NCI-H2171 (cell line): ENCODE results near the gene CCNF.
"Not testable (repeated sequence)": the region's sequence is repeated elsewhere in the genome, so short reads cannot be mapped to it uniquely, and the experiment has no call there.

Experiments used
- DNase-seq: peaks from one replicate; lab custom pipeline; 2025; lab: John Stamatoyannopoulos, UW

The CCNF gene, protein sequence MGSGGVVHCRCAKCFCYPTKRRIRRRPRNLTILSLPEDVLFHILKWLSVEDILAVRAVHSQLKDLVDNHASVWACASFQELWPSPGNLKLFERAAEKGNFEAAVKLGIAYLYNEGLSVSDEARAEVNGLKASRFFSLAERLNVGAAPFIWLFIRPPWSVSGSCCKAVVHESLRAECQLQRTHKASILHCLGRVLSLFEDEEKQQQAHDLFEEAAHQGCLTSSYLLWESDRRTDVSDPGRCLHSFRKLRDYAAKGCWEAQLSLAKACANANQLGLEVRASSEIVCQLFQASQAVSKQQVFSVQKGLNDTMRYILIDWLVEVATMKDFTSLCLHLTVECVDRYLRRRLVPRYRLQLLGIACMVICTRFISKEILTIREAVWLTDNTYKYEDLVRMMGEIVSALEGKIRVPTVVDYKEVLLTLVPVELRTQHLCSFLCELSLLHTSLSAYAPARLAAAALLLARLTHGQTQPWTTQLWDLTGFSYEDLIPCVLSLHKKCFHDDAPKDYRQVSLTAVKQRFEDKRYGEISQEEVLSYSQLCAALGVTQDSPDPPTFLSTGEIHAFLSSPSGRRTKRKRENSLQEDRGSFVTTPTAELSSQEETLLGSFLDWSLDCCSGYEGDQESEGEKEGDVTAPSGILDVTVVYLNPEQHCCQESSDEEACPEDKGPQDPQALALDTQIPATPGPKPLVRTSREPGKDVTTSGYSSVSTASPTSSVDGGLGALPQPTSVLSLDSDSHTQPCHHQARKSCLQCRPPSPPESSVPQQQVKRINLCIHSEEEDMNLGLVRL

DNA sequence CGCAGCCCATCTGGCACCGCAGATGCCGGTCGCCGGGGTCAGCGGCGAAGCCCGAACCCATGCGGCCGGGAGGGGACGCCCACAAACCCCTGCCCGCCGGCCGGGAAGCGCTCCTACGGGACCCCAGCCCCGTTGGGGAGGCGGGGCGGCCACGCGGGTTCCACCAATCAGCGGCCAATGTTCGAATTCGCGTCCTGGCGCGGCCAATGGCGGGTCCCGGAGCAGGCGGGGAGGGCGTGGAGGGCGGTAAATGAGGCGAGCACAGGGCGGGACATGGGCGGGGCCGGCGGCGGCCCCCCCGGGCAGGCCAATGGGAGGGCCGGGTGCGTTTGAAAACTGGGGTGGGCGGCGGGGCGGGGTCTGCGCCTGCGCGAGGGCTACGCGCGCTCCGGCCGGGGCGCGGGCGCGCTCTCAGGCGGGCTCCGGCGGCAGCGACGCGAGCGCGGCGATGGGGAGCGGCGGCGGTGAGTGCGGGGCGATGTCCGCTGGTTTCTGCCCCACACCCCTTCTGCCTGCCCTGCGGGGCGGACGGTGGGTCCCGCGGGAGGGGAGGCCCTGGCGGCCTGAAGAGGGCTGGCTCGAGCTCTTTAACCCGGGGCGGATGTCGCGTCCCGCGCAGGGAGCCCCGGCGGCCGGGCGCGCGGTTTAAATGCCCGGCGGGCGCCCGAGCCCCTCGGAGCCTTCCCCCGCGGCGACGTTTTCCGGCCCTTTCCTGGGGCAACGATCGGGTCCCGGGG is at the start of gene CCNF:
Gene CCNF (plus strand): TSS at position 414 of the 737 bp plus-strand sequence. CDS start 35 bp downstream, at position 449.
- DNase-seq: peak; percentile 96

DNA sequence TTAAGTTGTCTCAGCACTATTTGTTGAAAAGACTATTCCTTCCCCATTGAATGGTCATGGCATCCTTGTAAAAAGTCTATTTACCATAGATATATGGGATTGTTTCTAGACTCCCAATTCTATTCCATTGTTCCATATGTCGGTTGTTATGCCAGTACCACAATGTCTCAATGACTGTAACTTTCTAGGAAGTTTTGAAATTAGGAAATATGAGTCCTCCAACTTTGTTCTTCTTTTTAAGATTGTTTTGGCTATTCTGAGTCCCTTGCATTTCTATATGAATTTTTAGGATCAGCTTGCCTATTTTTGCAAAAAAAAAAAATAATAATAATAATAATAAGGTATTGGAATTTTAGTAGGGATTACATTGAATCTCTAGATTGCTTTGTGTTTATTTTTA is 45.7 kb upstream of the CCNF start:
- DNase-seq: no peak

DNA sequence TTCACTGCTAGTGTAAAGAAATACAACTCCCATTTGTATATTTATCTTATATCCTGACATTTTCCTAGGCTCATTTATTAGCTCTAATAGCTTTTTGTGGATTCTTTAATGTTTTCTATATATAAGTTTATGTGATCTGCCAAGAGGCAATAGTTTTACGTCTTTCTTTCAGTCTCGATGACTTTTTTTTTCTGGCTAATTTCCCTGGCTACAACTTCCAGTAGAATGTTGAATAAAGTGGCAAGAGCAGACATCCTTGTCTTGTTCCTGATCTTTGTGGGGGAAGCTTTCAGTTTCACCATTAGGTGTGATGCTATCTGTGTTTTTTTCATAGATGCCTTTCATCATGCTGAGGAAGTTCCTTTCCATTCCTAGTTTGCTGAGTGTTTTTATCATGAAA is 44.8 kb upstream of the CCNF start:
- DNase-seq: no peak

DNA sequence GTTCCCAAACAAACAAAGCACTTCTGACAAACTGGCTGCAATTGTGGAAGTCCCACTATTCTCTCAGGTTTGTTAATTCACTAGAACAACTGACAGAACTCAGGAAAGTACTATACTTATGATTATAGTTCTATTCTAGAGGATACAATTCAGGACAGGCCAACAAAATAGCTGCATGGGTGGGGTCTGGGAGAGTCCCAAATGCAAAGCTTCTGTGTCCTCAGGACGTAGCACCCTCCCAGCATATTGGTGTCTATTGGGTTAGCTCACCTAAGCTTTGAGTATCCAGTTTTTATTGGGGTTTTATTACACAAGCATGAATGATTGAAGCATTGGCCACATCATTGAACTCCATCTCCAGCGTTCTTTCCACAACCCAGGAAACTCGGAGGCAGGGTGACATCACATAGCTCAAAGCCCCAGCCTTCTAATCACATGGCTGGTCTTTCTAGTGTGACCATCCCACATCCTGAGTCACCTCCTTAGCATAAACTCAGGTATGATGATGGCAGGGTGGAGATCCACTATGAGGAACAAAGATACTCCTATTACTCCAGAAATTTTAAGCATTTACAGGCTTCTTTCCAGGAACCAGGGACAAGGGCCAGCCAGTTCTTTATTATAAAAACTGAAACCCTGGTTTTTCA is 43.9 kb upstream of the CCNF start:
- no peak for DNase-seq

DNA sequence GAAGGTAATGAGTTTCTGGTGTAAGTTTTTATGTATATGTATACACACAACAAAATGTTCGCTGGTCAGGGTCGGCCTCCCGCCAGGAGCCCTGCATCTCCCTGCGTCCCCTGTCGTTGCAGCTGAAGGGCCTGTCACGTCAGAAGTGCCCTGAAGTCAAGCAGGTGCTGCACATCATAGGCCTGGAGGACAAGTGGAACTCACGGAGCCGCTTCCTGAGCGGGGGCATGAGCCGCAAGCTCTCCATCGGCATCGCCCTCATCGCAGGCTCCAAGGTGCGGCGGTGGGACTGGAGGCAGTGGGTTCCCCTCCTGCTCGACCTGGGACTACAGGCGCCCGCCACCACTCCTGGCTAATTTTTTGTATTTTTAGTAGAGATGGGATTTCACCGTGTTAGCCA is 43.3 kb upstream of the CCNF start:
- DNase-seq: not testable (repeated sequence)

DNA sequence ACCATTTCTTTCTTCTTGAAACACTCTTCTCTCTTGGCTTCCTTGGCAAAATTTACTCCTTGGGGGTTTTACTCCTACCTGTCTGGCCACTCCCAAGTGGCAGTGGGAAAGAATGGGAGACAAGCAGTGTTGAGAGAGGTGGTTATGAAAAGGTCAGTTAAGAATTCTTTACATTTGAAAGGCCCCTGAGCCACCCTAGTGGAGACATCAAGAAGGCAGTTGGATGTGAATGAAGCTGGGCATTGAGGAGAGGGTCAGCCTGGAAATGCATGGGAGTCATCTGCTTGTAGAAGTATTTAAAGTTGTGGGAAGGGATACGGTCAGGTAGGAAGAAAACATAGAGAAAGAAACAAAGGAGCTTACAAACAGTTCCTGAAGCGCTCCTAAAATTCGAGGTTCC is 42.3 kb upstream of the CCNF start:
- no peak for DNase-seq

DNA sequence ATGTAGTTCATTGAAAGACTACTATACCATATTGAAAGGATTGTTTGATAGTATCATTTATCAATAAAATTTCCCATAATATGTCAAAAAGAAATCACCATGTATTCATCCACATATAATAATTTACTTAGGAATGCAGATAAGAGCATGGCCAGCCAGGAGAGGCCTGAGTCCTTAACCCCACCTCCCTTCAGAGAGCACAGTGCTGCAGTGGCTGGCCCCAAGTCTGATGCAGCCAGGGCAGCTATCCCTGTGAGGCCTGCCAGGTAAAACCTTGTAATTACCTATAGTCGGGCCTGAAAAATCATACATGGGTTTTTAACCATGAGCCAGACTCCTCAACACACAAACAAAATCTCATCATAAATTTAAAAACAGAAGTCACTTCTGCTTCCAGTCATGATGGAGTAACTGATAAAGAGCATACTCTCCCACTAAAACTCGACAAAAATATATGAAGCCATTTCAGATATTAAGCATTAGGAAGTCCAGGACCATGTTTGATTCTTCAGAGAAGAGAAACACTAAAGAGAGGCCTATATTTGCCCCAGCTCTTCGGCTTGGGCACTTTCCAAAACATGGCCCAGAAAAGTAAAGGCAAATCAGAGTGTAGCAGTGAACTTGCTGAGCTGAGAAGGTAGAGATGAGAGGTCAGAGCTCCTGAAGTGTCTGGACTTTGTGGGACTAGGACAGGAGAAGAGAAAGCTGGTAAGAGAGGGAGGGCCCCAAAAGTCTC is 40.9 kb upstream of the CCNF start:
- DNase-seq: no peak

DNA sequence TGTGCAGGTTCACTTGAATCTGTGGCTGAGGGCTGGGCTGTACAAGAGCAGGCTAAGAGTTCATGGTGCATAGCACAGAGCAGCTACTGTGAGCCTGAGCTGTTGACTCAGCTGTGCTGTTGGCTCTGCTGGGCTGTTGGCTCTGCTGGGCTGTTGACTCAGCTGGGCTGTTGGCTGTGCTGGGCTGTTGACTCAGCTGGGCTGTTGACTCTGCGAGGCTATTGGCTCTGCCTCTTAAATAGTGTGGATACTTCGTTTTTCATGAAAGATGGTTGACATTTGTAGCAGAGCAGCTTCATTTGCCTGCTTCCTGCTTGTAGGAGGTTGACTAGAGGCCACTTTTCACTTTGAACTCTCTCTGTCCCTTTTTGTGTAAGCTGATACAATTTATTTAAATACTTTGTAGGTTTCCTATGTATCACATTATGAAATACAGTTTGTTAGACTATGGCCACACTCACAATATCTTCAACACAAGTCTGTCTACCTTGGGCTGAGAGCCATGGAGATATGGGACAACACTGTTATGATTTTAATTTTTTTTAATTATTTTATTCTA is 40.3 kb upstream of the CCNF start:
- DNase-seq: no peak

DNA sequence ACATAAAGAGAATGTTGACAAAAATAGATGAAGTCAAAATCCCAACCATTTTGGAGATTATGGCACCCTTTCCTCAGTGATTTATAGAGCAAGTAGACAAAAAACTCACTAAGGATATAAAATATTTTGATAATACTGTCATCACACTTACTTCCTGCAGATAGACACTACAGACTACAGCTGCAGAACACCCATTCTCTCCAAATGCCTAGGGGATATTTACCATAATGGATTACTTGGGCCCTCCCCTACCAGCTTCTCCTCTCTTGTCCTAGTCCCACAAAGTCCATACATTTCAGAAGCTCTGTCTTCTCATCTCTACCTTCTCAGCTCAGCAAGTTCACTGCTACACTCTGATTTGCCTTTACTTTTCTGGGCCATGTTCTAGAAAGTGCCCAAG is 37.2 kb upstream of the CCNF start:
- DNase-seq: no peak

DNA sequence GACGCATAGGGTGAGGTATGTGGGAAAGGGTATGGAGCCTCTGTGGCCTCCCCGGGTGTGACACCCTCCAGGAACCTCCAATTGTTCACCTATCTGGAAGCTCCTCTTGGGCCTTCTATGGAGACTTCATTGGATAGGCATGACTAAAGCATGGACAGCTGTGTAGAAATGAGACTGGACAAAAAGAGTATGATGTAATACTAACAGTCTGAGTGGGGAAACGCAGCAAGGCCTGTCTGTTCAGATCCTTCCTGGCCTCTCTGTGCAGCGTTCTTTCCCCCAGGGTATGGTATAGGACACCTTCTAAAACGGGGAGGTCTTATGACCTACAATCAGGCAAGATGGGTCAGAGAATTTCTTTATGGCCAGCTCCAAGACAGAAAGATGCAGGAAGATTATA is 30.7 kb upstream of the CCNF start:
- no peak for DNase-seq

DNA sequence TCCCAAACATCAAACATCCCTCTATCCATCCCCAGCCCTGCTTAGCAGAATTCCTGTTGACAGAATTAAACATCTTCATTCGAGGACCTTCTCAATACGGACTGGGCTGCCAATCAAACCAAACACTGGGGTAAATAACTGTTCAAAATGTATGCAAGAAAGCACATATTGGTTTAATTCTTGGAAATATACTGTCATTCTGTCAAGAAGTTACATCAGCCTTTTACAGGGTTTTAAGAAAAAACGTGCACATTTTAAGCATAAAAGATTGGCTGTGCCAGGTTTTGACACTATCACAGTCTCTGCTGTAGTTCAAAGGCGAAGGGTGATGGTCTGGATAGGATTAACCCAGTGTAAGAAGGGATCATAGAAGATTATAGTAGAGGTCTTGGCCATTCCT is 25.1 kb upstream of the CCNF start:
- no peak for DNase-seq

DNA sequence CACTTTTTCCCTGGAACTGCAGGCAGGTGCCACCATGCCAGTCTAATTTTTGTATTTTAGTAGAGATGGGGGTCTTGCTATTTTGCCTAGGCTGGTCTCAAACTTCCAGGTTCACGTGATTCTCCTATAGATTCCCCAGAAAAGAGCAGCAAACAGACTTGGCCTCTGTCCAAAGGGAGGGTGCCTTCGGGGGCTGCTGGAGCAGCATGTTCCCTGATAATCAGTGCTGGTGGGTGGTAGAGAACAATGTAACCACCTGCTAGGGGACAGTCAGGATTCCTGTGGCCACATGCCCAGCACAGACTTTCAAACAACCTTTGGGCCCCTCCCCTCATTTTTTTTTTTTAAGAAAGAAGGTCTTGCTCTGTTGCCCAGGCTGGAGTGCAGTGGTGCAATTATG is 14.2 kb upstream of the CCNF start:
- no peak for DNase-seq

DNA sequence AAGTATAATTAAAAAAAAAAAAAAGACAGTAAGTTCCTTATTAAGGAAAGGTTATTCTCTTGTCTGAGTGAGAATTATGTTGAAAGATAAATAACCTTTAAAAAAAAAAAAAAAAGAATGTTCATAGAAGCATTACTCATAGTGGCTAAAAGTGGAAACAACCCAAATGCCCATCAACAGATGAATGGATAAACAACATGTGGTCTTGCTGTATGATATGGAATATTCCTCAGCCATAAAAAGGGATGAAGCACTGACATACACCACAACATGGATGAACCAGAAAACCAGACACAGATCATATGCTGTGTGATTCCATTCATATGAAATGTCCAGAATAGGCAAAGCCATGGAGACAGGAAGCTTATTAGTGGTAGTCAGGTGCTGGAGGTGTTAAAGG is 9.2 kb upstream of the CCNF start:
- no peak for DNase-seq

DNA sequence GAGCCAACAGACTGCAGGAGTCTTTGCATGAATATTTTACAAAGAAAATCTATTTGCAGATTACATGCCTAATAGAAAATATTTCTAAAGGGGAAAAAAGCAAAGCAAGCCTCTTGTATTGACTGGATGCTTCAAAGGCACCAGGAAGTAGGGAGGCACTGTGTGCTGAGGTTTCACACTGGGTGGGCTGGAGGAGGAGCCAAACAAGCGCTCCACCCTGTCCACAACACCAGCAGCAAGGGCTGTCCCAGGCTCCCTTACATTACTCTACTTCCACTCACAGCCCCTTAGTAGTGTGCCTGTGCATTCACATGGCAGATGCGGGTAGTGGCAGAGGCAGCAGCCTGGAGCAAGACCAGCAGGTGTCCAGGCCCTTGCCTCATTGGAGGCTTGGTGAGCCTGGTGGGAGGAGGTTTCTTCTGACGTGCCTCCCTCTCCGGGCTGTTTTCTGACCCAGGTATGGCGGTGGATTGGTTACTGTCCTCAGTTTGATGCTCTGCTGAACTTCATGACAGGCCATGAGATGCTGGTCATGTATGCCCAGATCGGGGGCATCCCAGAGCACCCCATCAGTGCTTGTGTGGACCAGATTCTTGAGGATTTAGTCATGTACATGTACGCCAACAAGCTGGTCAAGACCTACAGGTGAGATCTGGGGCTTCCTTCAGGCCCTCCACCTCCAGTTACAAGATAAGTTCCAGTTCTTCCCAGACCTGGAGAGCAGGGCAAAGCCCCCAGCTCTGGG is 7.0 kb upstream of the CCNF start:
- no peak for DNase-seq

DNA sequence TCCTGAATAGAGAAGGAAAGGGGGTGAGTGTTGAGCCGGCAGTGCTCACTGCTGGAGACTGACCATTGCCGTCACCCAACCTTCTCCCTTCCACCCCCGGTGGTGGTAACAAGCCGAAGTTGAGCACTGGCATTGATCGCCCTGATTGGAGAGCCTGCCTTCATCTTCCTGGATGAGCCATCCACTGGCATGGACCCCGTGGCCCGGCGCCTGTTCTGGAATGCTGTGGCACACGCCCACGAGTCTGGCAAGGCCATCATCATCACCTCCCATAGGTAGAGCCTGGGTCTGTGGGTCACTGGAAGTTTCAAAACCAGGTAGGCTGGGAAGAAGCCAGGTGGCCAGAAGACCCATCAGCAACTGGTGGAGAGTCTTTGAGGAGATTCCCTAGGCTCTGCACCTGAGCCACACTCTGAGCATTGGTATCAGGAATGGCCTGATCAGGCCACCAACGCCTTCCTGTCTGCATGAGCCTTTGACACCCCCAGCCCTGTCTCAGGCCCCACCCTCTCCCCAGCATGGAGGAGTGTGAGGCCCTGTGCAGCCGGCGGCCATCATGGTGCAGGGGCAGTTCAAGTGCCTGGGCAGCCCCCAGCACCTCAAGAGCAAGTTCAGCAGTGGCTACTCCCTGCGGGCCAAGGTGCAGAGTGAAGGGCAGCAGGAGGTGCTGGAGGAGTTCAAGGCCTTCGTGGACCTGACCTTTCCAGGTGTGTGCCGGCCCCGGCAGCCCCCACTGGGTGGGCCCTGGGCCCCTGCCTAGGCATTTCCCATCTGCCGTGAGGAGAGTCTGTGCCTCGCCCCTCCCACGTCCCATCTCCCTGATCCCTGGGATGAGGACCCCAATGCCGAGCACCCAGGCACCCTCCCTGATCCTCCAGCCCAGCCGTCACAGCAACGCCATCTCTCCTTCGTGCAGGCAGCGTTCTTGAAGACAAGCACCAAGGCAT is 4.9 kb upstream of the CCNF start:
- DNase-seq: no peak

DNA sequence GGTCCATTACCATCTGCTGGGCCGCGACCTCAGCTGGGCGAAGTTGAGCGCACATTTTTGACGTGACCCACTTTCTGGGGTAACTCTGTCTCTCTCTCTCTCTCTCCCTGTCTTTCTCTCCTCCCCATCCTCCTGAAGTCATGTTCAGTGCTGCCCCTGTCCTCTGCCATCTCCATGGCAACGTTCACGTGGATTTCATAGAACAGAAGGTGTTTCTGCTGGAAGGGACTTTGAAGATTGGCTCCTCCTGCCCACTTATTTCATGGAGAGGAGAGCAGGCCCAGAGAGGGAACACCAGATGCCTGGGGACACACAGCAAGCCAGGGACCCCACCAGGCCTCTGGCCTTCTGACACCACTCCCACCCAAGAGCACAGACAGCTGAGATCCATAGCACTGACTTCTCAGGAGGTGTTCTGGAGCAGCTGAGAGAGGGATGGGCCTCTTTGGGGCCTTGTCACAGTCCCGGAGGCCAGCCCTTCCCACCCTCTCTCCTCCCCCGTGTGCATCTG is 4.2 kb upstream of the CCNF start:
- no peak for DNase-seq

DNA sequence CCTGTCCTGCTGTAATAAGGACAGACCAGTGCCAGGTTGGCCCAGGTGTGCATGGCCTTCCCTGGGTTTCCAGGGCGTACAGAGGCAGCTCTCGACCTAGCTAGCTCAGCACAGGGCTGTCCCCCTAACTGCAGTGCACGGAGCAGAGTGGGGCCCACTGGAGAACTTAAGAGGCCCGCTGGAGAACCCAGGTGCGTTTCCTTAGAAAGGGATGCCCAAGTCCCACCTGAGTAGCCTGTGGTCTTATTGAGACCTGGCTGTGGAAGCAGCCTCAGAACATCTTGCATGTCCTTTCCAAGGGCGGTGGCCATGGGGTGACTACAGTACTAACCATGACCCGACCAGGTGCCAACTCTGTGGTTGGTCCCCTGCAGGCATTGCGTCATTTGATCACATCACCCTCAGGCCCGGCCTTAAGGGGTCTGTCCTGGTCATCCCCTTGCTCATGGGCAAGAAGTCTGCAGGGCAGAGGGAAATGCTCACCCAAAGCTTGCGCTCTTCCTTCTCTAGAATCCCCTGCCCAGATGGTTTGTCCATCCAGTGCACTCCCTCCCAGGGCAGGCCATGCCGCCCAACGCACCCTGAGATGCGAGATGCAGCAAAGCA is 3.3 kb upstream of the CCNF start:
- DNase-seq: no peak

DNA sequence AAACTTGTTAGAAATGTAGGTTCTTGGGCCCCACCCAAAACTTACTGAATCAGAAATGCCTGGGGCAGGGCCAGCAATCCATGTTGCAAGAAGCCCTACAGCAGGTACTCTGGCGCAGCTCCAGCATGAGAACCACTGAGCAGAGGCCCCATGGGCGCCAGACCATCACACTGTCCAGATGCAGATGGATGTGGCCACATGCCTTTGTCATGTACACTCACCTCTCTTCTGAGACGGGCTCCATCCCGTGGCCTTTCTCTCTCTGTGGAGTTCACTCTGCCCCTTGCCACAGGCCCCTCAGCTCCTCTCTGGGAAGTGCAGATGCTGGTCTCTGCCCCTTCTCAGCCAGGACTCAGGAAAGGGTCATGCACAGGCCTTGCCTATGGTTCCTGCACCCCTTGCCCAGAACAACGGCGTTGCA is 2.3 kb upstream of the CCNF start:
- no peak for DNase-seq

DNA sequence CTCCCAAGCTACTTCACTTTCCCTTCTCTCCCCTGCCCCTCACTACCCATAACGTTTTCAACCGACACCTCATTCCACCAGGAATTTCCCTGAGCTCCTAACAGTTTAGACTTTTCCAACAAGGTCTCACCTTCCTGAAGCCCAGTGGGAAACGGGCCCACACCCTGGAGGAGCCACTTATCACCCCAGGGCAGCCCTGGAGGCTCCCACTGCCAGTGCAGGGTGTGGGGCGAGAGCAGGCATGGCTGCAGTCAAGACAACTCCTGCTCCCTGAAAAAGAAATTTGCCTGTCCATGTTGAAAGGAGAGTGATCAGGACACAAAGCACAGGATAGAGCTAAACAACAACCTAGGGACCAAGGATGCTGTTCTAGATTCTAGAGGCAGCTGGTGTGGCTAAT is 1.7 kb upstream of the CCNF start:
- no peak for DNase-seq
